ENCODE results near the gene PSD2. TPM values are rescaled to one million over a fixed set of nuclear protein-coding genes. Genes with fewer than 3 reads are reported as not detected.
A peak's percentile ranks its signal among the peaks of the same experiment; 100 is the strongest.

PSD2 gene
- polyA plus RNA-seq, 3 donors = not detected

DNA sequence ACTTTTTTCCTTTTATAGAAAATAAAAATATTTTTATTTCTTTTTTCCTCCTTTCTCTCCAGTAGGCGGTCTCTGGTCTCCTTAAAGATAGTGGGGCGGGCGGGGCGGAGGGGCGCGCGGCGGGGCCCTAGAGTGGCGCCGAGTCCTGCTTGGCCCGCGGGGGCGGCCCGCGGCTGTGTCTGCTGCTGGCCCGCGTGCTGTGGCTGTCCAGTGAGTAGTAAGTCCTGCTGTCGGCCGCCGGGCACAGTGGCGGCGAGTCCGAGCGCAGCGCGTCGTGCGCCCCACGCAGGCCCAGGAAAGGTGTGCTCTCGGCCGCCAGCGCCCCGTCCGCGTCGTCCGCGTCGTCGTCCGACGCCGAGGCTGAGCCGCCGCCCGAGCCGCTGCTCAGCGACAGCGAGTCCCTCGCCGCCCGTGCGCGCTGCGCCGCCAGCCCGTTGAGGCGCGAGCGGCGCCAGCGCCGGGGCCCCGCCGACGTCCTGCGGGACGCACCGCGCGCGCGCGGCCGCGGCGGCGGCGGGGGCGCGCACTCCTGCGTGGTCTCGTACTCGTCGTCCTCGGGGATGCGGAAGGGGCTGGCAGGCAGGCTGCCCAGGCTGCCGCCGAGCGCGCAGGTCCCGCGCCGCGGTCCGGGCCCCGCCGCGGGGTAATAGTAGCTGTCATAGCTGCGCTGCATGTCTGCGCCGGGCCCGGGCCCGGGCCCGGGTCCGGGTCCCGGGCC lies 52.3 kb downstream of the PSD2 start:
- no peak overlapping the region for H3K27ac ChIP-seq (ENCODE audit: low read depth in 1 of 2, low read length in 2 of 2)
- DNase-seq = peak; percentile 15 to 46 (median 27)
- peaks cover 3 to 7% of the 10 kb centered on the region in 2 donors for H3K4me1 ChIP-seq (ENCODE audit: control insufficient read depth in 1 of 2, insufficient read depth in 2 of 2, low read length in 2 of 2)
- H4K20me1 ChIP-seq (ENCODE audit: insufficient read depth, low read length) = no peaks in the 10 kb centered on the region
- intact Hi-C loops (cut with micrococcal nuclease) = no loop called here
- H2AFZ ChIP-seq (ENCODE audit: insufficient read depth, low read depth, low read length, poor library complexity, severe bottlenecking) = peak overlapping the region; percentile 67
- H3K27me3 ChIP-seq (ENCODE audit: control insufficient read depth in 2 of 2, insufficient read depth in 2 of 2, low read length in 2 of 2) = peaks cover 24 to 46% of the 10 kb centered on the region in 2 donors
- H3K4me2 ChIP-seq (replicated peaks; ENCODE audit: extremely low read depth, low read length, poor library complexity, severe bottlenecking) = peak overlapping the region; percentile 81
- H3K4me1 Mint-ChIP-seq = peaks cover 8% of the 10 kb centered on the region
- WGBS (ENCODE audit: insufficient coverage) = under 1% methylated on average over 107 of the region's 107 CpGs
- no peaks in the 10 kb centered on the region for H3K79me2 ChIP-seq (ENCODE audit: insufficient read depth, low read length)
- H3K27me3 Mint-ChIP-seq (ENCODE audit: low read depth in 3 of 3) = peaks cover 39 to 64% (median 46%) of the 10 kb centered on the region in 3 donors
- TF ChIP-seq, protein P1, sequence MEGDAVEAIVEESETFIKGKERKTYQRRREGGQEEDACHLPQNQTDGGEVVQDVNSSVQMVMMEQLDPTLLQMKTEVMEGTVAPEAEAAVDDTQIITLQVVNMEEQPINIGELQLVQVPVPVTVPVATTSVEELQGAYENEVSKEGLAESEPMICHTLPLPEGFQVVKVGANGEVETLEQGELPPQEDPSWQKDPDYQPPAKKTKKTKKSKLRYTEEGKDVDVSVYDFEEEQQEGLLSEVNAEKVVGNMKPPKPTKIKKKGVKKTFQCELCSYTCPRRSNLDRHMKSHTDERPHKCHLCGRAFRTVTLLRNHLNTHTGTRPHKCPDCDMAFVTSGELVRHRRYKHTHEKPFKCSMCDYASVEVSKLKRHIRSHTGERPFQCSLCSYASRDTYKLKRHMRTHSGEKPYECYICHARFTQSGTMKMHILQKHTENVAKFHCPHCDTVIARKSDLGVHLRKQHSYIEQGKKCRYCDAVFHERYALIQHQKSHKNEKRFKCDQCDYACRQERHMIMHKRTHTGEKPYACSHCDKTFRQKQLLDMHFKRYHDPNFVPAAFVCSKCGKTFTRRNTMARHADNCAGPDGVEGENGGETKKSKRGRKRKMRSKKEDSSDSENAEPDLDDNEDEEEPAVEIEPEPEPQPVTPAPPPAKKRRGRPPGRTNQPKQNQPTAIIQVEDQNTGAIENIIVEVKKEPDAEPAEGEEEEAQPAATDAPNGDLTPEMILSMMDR (IDR thresholded peaks at IDR 0.05) = no peak
- H3K4me3 ChIP-seq (replicated peaks in 1 of 3; ENCODE audit: low read depth in 2 of 3, low read length in 3 of 3) = peak overlapping the region in 2 of 3 experiments; percentile 36 to 72
- no peaks in the 10 kb centered on the region for H3K36me3 ChIP-seq (replicated peaks in 1 of 2; ENCODE audit: control insufficient read depth in 1 of 2, insufficient read depth in 2 of 2, low read length in 2 of 2)
- H3K4me3 Mint-ChIP-seq = peak overlapping the region; percentile 62 to 85
- no peak overlapping the region for H3K27ac Mint-ChIP-seq
- no peaks in the 10 kb centered on the region for H3K36me3 Mint-ChIP-seq
- peaks cover 0 to 11% of the 10 kb centered on the region in 2 donors for H3K9me3 ChIP-seq (replicated peaks in 1 of 2; ENCODE audit: control insufficient read depth in 1 of 2, insufficient read depth in 1 of 2, low read length in 2 of 2)
- no peak overlapping the region for H3K9ac ChIP-seq (ENCODE audit: insufficient read depth, low read length, poor library complexity, severe bottlenecking)
- H3K9me3 Mint-ChIP-seq = peaks cover 0 to 4% (median 1%) of the 10 kb centered on the region in 7 donors

DNA sequence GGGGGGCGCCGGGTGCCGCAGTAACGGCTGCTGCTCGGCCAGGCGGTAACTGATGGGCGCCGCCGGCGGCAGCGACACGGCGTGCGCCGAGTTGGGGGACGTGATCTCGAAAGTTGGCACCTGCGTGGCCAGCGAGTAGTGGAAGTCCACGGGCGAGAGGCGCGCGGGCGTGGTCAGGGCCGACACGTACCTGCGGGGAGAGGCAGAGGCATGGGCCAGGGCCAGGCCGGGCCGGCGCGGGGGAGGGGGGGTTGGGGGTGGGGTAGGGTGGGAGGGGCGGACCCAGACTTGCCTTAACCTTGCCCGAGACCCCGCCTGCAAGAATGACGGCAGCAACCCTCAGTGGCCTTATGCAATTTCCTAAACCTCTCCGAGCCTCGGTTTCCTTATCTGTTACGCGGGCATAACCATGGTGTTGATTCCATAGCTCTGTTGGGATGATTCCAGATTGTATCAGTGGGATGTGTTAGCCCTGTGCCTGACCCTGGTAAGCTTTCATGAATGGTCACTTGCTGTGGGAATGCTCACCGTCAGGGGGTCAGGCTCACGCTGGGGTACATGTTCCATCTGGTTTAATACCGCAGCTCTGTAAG lies 53.0 kb downstream of the PSD2 start:
- intact Hi-C loops (cut with micrococcal nuclease) = no loop called here
- H3K4me2 ChIP-seq (replicated peaks; ENCODE audit: extremely low read depth, low read length, poor library complexity, severe bottlenecking) = peak overlapping the region; percentile 81

More for the DNA sequence above, 53.0 kb downstream of the PSD2 start:
- Mint-ChIP-seq H3K27me3 (ENCODE audit: low read depth in 3 of 3) (peaks cover 39 to 60% (median 46%) of the 10 kb centered on the region in 3 donors), H3K27ac (peak overlapping the region in 1 of 7 donors; percentile 5), H3K9me3 (peaks cover 0 to 4% (median 1%) of the 10 kb centered on the region in 7 donors), H3K4me1 (peaks cover 8% of the 10 kb centered on the region), H3K36me3 (no peaks in the 10 kb centered on the region), H3K4me3 (peak overlapping the region; percentile 70 to 82)
- H2AFZ ChIP-seq (ENCODE audit: insufficient read depth, low read depth, low read length, poor library complexity, severe bottlenecking) = peak overlapping the region; percentile 67
- TF ChIP-seq, protein P1 (IDR thresholded peaks at IDR 0.05) = no peak
- peak overlapping the region; percentile 7 to 72 (median 36) for H3K4me3 ChIP-seq (replicated peaks in 1 of 3; ENCODE audit: low read depth in 2 of 3, low read length in 3 of 3)
- H3K79me2 ChIP-seq (ENCODE audit: insufficient read depth, low read length) = no peaks in the 10 kb centered on the region
- H3K36me3 ChIP-seq (replicated peaks in 1 of 2; ENCODE audit: control insufficient read depth in 1 of 2, insufficient read depth in 2 of 2, low read length in 2 of 2) = no peaks in the 10 kb centered on the region
- H4K20me1 ChIP-seq (ENCODE audit: insufficient read depth, low read length) = no peaks in the 10 kb centered on the region
- H3K9ac ChIP-seq (ENCODE audit: insufficient read depth, low read length, poor library complexity, severe bottlenecking) = no peak overlapping the region
- DNase-seq = no peak
- H3K27me3 ChIP-seq (ENCODE audit: control insufficient read depth in 2 of 2, insufficient read depth in 2 of 2, low read length in 2 of 2) = peaks cover 24 to 46% of the 10 kb centered on the region in 2 donors
- H3K9me3 ChIP-seq (replicated peaks in 1 of 2; ENCODE audit: control insufficient read depth in 1 of 2, insufficient read depth in 1 of 2, low read length in 2 of 2) = peaks cover 0 to 11% of the 10 kb centered on the region in 2 donors
- H3K27ac ChIP-seq (ENCODE audit: low read depth in 1 of 2, low read length in 2 of 2) = no peak overlapping the region
- 15% methylated on average over 24 of the region's 43 CpGs for WGBS (ENCODE audit: insufficient coverage)
- H3K4me1 ChIP-seq (ENCODE audit: control insufficient read depth in 1 of 2, insufficient read depth in 2 of 2, low read length in 2 of 2) = peaks cover 3 to 7% of the 10 kb centered on the region in 2 donors
